HG03159 (cell line): ENCODE measurements around the gene PHIP.

ENCODE experiments used
- ATAC-seq: cut with Tn5 transposase; IDR thresholded peaks from one replicate; pipeline ENCODE4 v1.9.1; 2021; ENCODE audit warnings: mild to moderate bottlenecking, moderate library complexity; ENCODE audit not compliant: unreplicated experiment

PHIP gene

DNA sequence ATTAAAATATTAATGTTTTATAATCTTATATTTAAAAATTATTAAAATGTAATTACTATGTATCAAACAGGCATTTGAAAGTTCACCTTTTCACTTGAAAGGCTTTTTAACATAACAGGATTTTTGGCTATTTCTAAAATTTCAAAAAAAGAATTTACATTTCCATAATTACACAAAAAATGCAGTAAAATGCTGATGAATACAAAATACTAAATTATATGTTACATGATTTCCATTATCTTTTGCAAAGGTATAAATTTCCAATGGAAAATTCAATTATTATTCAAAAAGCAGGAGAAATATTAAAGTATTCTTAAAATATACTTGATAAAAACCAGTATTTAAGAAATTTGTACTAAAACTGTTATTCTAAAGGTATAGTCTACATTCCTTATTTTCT lies 66.1 kb downstream of the PHIP start:
- no peak for ATAC-seq

DNA sequence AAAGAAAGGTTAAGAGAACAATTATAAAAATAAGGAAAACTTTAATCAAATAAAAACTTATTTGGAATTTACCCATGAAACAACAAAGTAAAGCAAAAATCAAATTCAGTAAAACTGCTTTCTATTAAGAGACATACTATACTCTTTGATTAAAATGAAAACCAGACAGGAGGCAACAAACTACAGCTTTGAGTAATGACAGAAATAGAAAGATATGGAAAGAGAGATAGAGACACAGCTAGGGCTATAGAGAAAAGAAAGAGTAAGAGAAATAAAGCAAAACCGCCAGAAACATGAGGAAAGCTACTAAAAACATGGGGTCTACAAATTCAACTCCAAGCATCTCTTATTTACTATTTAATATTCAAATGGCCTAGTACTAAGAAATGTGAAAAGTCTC lies 67.6 kb downstream of the PHIP start:
- no peak for ATAC-seq

DNA sequence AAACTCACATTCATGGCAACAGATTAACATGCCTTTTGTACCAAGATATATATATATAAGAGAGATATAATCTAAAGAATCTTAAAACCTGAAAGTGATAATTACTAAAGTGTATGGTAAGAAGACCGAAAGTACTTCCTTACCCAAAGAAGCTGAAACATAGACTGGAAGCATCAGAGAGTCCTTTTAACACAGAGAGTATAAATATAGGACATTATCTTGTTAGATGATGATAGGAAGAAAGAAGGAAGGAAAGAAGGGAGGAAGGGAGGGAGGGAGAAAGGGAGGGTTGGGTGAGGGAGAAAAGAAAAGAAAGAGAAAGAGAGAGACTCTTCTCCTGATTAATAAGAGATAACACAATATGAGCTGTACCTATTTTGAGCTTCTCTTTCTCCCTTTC lies 68.2 kb downstream of the PHIP start:
- no peak for ATAC-seq

DNA sequence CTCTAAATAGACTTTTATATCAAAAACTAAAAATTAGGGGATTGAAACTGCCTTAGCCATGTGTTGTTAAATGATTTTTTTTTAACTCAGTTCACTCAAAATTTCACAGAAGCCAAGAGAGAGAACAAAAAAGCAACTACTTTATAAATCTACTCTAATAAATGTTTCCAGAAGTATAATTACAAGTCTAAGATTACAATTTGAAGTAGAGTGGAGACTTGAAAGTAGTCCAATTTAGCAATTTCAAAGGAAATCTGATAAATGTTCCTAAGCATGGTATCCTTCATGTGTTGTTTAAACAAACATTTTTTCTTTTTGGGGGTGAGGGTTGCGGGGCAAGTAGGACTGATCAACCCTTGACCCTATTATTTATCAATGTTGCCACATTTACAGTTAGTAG lies 72.6 kb downstream of the PHIP start:
- ATAC-seq = no peak

- ATAC-seq = no peak
These were observed 73.0 kb downstream of the PHIP start for GRCh38 chr6:79005024-79005423.

DNA sequence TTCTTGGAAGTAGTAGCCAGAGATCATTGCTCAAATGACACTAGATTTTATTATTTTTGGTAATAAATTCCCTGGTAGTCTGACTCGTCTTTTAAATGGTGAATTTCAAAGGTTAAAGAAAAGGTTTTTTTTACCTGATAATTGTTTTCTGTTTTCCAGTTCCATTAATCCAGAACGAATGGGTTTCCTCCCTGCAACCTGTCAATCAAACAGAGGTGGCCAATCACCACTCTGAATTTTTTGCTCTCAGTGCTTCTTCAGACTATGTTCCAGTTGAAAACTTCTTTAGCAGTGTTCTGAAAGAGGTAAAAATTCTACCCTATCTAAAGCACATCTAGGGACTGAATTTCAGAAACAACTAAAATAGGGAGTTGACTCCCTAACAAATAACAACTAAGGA lies 73.8 kb downstream of the PHIP start:
- no peak for ATAC-seq

- ATAC-seq = no peak
These were observed 76.6 kb downstream of the PHIP start for GRCh38 chr6:79001415-79001814.

- ATAC-seq = no peak
These were observed 78.3 kb downstream of the PHIP start for GRCh38 chr6:78999737-79000136.

DNA sequence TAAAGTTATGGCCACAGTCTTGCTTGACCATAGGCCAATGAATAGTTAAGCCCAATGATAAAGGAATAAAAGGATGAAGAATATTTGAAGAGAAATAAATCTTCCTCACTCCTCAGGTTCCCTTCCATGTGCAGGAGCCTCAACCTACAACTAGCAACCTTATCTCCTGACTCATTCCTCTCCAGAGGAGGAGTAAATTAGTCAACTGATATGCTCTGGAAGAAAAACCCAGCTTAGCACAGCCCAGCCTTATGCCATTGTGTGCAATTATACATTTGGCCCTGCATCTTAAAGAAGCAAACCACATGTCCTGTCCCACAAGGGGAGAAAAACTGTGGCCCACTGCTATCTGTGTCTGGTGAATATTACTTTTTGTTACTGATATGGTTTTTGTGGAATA lies 82.1 kb downstream of the PHIP start:
- no peak for ATAC-seq

DNA sequence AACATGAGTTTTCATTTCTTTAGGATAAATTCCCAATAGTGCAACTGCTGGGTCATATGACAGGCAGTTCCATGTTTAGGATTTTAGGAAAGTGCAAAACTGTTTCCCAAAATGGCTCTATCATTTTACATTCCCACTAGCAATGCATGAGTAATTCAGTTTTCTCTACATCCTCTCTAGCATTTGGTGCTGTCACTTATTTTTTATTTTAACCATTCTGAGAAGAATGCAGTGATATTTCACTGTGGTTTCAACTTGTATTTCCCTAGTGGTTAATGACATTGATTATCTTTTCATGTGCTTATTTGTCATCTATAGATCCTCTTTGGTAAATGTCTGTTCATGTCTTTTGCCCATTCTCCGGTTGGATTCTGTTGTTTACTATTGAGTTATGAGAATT lies 82.7 kb downstream of the PHIP start:
- ATAC-seq = no peak

- ATAC-seq = no peak
These were observed 84.1 kb downstream of the PHIP start for GRCh38 chr6:78993955-78994354.

GRCh38 chr6:78989191-78989590 lies 88.9 kb downstream of the PHIP start:
- no peak for ATAC-seq

GRCh38 chr6:78986161-78986560 lies 91.9 kb downstream of the PHIP start:
- no peak for ATAC-seq

DNA sequence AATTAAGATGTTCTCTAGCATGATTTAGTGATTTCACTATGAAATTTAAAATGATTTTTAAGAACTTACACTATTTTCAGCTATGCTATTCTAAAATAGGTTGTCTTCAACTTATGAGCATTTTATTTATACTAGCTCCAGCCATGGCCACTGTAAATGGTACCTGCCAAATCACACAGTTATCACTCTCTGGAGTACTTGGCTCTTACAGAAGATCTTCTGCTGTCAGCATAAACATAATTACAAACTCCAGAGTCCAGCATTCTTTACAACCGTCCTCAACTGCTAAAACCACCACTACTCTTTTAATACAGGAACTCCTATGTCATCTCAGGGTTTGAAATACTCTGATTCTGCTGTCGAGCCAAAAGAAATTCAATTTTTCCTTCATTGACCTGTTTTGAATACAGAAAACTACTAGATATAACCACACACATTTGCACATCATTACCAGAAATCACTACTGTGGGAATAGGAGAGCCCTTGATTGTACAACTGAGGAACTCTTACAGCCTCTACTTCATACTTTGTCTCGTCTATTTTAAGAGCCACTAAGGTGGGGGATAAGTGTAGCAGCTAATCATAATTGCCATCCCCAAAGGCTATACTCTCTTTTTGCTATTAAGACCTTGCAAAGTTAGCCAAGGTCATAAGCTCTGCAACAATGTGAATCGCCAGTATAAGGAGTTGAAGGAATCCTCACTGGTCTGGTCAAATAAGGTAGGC lies 93.7 kb downstream of the PHIP start:
- ATAC-seq = no peak

- no peak for ATAC-seq
These were observed 110.9 kb downstream of the PHIP start for GRCh38 chr6:78967191-78967590.

DNA sequence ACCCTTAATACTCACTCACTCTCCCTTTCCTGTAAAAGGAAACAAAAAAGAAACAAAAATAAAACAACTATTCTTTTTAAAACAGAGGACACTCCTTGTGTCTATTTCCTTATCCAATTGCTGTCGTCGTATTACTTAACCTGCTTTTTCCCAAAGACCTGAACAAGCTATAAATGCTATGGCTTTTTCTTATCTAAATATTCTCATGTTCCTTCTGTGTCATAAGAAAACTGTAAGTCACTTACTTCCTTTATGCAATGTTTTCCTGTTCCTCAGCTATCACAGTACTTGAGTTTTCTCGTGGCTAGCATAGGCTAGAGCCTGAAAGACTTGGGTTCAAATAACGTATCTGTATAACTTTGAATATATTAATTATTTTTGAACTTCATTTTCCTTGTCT lies 111.5 kb downstream of the PHIP start:
- ATAC-seq = no peak

- ATAC-seq = no peak
These were observed 115.6 kb downstream of the PHIP start for GRCh38 chr6:78962448-78962847.

- ATAC-seq = no peak
These were observed 123.3 kb downstream of the PHIP start for GRCh38 chr6:78954740-78955139.

DNA sequence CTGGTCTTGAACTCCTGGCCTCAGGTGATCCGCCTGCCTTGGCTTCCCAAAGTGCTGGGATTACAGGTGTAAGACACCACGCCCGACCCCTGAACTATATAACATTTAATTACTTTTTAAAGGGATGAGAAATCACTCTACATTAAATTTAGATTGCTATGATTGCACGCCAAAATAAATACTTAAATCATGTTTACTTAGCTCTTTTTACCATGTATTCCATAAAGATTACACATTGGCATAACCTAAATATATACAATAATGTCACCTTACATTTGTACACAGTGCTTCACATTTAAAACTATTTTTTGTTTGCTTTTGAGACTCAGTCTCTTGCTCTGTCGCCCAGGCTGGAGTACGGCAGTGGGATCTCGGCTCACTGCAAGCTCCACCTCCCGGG lies 124.3 kb downstream of the PHIP start:
- no peak for ATAC-seq

DNA sequence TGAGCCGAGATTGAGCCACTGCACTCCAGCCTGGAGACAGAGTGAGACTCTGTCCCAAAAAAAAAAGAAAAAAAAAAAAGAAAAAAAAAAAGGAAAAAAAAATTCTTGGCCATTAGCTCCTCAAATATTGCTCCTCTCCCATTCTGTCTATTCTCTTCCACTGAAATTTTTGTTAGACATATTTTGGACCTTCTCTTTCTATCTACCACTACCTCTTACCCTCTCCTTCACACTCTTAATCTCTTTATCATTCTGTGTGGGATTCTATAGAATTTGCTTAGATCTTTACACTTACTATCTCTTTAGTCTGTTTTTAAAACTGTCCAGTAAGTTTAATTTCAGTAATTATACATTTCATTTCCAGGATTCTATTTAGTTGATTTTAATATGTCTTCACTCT lies 125.7 kb downstream of the PHIP start:
- no peak for ATAC-seq

DNA sequence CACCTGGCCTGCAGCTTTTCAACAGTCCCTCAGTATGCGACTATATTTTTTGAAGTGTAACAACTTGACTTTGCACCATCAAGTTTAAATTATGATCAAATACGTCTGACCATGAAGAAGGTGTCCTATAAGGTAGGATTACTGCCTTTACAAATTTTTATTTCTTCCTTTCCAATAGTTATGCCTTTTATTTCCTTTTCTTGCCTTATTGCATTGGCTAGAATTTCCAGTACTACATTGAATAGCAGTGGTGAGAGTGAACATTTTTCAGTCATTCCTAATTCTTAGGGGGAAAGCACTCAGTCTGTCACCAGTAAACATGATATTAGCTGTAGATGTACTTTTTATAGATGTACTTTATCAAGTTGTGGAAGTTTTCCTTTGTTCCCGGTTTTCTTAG lies 129.3 kb downstream of the PHIP start:
- ATAC-seq = no peak

- ATAC-seq = no peak
These were observed 130.1 kb downstream of the PHIP start for GRCh38 chr6:78947962-78948361.

DNA sequence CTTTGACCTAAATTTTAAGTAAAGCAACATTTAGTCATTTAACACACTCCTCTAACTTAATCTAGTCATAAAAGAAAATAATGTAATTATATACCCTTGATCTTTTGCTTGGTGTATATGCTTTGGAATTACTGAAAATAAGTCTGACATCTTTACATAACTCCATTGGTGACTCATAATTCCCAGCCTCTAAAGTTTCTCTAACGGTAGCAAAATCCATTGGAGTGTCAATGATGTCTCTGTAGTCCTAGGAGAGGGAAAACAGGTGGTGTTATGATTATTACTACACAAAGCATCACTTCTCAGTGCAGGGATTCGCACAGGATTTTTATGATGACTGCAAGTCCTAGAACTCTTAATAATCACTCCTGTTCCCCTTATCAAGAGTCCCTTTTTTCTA lies 130.5 kb downstream of the PHIP start:
- no peak for ATAC-seq
